Esophagus squamous epithelium (tissue), 4 donors: ENCODE results near the gene SSH2.

Source experiments
- CTCF ChIP-seq, 6 experiments: fragments of 450-650 bp in 4 of 6; fragments of 200-600 bp in 2 of 6; sonication (generic) in 2 of 6; IDR thresholded peaks; one replicate each; pipeline ENCODE4 v1.5.1; 2016 to 2019; ENCODE audit warnings: antibody characterized with exemption in 6 of 6, mild to moderate bottlenecking in 4 of 6, moderate library complexity in 4 of 6
- POLR2A ChIP-seq, 4 donors: fragments of 450-650 bp; IDR thresholded peaks; one replicate each; pipeline ENCODE4 v1.6.1; 2017; ENCODE audit warnings: antibody characterized with exemption in 4 of 4, mild to moderate bottlenecking in 4 of 4, moderate library complexity in 3 of 4

- TF ChIP-seq CTCF (IDR thresholded peaks at IDR 0.05) = peak in 1 of 6 experiments; percentile 19
- peak in 3 of 4 donors; percentile 28 to 72 (median 38) for TF ChIP-seq POLR2A (IDR thresholded peaks at IDR 0.05)
Measured at GRCh38 chr17:29589524-29590410, 340.3 kb downstream of the SSH2 start, which contains the start of gene GIT1.
